ENCODE data around the gene THAP8.
A peak's percentile ranks its signal among the peaks of the same experiment; 100 is the strongest.
"Not testable (repeated sequence)": the region's sequence is repeated elsewhere in the genome, so short reads cannot be mapped to it uniquely, and the experiment has no call there.

The THAP8 gene

DNA sequence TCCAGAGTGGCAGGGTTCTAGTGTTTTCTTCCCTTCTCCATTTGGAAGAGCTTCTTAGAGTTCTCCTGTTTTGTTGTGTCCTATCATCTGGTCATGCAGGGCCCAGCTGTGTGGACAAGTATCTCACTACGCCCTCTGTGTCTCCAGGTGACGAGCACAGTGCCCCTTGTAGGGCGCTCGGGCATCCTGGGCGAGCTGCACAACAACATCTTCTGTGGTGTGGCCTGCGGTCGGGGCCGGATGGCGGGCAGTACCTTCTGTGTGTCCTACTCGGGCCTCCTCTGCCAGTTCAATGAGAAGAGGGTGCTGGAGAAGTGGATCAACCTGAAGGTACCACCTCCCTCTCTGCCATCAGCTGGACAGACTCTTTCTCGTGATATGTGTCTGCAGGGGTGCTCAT, 13.6 kb upstream of the THAP8 start:
- DNase-seq = no peak

DNA sequence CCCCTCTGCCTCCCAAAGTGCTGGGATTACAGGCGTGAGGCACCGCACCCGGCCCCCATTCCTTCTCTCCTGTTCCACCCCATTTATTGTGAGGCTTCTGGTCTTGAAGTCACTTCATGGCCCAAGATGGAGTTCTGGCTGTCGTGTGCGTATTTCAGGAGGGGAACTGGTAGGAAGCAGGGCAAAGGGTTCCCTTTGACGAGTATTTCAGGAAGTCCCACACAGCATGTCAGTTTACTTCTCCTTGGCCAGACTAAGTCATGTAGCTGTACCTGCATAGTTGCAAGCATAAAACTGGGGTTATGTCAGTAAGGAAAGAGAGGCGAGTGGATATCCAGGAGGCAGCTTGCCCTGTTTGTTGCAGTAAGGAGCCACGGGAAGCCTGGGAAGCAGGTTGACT, 10.7 kb upstream of the THAP8 start:
- no peak for DNase-seq

DNA sequence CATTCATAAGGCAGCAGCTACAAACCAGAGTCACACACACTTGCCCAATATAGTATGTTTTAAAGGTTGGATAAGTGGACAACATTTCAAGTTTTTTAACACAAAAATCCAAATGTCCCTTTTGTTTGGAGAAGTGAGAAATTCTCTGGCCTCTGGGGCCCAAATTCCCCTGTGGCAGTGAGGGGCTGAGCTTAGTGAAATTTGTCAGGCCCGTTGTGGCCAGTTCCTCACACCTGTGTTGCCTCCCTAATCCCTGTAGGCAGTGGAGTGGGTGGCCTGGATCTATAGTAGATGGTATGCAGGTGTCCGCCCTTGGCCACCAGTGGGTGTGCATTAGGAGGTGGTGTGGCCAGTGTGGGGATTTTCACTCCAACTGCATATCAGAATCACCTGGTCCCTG, 7.3 kb upstream of the THAP8 start:
- no peak for DNase-seq

DNA sequence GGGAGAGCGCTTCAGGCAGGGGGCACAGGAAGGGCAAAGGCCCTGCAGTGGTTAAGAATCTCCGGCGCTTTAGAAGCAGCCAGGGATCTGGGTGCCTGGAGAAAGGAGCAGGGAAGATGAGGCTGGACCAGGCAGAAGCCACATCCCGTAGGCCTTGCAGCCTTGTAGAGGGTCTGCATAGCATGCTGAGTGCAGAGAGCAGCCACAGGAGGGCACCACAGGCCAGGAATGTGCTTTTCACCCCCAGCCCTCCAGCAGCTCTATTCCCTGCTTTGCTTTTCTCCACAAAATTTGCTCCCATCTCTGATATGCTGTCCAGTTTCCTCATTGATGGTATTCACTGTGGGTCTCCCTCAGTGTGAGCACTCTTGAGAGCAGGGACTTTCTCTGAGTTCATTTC, 6.3 kb upstream of the THAP8 start:
- peak; percentile 53 for DNase-seq

DNA sequence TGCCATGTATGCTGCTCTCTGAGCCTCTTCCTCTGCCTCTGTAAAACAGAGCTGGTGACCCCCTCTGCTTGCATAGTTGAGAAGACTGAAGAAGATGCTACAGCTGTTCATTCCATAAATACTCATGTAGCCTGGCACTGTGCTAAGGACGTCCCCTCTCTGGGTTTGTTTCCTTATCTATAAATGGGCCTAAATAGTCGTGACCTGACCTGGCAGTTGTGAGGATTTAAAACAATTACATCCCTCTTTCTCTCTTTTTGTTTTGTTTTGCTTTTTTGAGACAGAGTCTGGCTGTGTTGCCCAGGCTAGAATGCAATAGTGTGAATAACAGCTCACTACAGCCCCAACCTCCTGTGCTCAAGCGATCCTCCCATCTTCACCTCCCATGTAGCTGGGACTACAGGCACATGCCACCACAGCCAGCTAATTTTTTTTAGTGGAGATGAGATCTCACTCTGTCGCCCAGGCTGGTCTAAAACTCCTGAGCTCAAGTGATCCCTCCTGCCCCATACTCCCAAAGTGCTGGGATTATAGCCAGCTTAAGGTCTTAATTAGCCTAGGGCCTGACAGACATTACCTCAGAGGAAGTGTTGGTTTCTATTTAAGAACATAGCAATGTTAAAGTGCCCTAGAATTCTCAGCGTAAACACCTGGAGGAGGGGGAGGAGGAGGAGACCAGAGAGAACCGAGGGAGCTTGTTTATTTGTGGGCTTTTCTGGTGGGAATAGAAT, 5.3 kb upstream of the THAP8 start:
- no peak for DNase-seq

DNA sequence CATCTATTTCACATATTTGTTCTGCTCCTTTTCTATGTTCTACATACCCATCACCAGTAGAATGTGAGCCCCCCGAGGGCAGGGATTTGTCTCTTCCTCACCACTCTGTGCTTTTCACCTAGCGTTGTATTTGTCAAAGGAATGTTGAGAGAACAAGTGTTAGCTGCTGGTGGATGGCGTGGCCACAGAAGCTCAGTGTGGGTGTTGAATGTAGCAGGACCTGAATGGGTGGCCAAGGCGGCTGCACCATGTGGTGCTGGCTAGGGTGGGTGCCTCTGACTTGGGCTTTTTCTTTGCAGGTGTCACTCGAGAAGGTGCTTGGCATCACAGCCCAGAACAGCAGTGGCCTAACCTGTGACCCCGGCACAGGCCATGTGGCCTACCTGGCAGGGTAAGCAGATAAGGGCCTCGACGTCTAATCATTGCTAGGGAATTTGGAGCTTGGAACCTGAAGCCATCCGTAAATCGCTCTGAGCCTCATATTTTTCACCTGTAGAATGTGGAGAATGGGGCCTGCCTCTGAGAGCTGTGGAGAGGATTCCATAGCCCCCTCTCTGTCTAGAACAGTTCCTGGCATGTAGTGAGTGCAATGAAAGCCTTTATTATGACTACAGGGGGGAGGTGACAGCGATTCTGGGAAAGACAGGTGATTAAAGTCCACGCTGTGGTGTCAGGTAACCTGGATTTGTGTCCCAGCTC, 4.5 kb upstream of the THAP8 start:
- DNase-seq = no peak

DNA sequence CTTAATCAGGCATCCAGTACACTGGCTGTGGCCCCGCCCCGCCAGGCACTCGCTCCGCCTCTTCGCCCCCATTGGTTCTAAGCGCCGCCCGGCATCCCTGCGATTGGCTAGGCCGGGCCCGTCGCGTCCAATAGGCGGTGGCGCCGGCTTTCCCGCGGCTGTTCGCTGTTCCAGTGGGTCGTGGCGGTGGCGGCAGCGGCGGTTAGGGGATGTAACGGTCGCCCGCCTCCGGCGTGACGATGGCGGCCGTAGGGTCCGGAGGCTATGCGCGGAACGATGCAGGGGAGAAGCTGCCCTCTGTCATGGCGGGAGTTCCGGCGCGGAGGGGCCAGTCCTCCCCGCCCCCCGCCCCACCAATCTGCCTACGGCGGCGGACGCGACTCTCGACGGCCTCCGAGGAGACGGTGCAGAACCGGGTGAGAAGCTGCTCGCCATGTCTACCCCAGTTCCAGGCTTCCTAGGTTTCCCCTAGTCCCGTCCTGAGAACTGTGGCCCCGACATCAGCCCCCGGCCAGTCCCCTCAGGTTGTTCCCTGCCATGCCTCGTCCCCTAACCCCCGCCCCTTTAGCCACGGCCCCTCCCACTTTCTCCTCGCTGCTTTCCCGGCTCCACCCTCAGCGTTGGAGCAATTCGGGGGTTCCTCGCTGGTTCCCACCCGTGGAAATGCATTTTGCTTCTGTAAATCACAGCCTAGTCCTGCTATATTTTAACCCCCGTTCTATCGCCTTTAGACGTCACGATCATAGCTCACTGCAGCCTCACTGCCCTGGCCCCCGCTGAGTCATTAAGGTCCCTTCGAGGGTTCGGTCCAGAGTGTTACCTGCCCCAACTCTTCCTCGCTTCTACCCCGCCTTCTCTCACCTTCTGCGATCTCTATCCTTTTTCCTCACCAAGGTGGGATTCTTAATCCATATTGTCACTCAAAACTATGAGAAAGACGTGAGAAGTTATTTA, 925 bp upstream of the THAP8 start, which contains the start of gene WDR62:
Gene WDR62, plus strand, starts transcription at position 165 of the 954 bp plus-strand sequence. Its CDS starts 75 bp downstream, at position 240.
- DNase-seq = peak; percentile 98

DNA sequence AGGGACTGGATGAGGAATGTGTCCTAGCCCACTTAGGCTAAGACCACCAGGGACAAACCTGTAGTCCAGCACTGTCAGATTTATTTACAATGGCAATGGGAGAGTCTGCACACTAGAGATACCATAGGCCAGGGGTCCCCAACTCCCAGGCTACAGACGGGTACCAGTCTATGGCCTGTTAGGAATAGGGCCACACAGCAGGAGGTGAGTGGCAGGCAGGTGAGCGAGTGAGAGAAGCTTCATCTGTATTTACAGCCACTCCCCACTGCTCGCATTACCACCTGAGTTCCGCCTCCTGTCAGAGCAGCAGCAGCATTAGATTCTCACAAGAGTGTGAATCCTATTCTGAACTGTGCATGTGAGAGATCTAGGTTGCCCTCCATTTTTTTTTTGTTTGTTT, 2.4 kb downstream of the THAP8 start:
- no peak for DNase-seq

DNA sequence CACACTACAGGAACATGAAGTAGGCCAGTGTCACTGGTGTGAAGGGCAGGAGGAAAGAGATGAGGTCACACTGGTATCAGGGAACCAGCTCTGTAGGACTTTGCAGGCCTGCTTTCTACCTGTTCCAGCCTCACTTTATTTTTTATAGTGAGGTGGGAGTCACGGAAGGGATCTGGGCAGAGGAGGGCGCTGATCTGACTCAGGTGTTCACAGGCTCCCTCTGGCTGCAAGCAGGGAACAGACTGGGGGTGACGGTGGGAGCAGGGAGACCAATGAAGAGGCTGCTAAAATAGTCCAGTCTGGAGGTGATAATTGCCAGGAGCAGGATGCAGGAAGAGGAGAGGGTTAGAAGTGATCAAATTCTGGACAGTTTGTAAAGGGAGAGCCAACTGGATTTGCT, 2.8 kb downstream of the THAP8 start:
- no peak for DNase-seq

DNA sequence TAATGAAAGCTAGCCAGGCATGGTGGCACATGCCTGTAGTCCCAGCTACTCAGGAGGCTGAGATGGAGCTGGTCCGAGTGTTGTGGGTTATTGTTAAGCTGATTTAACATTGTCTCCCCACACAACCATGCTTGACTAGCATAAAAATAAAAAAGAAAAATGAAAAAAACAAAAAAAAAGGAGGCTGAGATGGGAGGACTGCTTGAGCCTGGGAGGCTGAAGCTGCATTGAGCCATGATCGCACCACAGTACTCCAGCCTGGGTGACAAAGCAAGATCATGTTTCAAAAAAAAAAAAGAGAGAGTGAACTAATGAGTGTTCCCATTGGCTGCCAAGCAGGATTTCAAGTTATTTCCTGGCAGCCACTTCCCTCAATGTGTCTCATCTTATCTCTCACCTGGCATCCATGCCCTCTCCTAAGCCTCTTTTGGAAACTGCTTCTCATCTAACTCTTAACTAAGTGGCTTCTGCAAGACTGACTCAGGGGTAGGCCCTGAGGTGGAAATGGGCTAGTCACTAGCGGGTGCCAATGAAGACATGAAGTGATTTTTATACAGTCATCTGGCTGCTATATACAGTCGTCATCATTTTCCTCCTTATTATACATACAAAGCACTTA, 4.9 kb downstream of the THAP8 start:
- DNase-seq = no peak

DNA sequence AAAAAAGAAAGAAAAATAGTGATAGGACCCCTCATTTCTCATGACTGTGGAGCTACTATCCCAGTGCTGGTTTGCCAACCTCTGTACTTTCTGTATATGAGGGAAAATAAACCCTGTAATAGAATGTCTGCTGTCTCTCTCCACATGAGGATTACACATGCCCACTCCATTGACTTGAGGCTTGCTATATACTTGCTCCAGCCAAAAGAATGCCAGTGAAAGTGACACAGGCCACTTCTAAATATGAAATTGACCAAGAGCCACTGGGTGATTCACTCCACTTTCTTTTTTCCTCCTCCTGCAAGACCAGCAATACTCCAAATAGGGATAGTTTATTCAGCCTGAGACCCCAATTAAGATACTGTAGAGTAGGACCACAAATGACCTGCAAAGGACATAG, 6.2 kb downstream of the THAP8 start:
- no peak for DNase-seq

DNA sequence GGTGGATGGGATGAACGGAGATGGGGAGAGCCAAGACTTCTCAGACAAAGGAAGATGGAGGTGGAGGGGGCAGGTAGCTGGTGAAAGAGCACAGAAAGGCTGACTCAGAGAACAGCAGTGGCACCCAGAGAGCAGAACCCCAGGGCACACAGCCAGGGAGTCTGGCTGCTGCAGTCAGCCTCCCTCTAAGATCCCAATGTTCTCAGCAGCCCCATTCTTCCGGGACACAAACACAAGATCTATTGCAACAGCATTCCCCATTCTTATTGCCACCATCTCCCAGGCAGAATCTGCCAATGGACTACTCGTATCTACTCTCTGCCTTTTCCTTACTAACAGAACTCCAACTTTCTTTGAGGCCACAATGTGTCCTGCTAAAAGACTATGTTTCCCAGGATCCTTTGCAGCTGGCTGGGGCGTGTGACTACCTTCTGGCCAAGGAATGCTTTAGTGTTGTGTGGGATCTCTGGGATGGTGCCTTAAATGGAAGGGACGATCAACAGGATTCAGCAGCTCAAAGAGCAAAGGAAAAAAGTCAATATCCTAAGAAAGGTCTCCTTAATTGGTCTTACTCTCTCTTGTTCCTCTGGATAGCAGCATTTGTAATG, 7.5 kb downstream of the THAP8 start:
- no peak for DNase-seq

DNA sequence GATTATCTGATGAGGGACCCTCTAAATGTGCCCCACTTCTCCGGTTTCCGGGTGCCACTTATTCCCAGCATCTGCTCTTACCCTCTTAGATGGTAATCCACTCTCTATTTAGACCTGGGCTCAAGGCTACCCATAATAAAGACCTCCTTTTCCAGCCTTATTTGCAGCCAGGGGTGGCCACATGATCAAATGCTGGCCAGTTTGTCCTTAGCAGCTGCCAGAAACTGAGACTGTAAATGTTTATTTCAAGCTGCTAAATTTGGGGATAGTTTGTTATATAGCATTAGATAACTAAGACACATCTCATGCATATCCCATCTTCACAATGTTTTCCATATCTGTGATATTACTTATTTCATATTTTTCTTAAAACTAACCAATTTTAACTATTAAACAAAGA, 10.1 kb downstream of the THAP8 start:
- DNase-seq = no peak

DNA sequence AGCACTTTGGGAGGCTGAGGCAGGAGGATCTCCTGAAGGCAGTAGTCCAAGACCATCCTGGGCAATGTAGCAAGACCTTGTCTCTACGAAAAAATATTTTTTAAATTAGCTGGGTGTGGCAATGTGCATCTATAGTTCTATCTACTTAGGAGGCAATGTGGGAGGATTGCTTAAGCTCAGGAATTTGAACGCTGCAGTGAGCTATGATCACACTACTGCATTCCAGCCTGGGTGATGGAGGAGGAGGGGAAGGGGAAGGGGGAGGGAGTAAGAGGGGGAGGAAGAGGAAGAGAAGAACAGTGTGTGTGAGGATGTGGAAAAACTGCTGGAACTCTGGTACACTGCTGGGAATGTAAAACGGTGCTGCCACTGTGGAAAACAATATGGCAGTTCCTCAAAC, 12.3 kb downstream of the THAP8 start:
- DNase-seq = no peak

DNA sequence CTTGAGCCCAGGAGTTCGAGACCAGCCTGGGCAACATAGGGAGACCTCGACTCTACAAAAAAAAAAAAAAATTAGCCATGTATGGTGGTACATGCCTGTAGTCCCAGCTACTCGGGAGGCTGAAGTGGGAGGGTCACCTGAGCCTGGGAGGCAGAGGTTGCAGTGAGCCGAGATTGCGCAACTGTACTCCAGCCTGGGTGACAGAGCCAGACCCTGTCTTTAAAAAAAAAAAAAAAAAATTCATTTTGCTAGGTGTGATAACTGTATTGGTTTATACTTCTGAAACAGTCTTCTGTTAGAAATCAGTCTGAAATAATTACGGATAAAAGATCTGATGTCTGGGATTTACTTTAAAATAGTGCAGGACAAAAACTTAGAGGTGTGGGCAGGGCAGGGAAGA, 13.0 kb downstream of the THAP8 start:
- DNase-seq = not testable (repeated sequence)

DNA sequence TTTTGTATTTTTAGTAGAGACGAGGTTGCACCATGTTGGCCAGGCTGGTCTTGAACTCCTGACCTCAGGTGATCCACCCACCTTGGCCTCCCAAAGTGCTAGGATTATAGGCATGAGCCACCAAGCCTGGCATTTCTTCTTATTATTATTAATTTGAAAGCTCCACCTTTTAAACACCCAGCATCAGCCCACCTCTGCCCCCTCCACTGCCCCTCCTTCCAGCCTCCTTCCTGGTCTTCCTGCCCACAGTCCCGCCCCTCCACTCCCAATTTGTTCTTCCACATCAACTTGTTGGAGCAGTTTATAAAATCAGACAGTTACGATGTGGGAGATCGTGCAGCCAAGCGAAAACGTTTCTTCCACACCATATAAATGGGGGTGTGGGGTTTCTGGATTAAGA, 13.6 kb downstream of the THAP8 start:
- no peak for DNase-seq

DNA sequence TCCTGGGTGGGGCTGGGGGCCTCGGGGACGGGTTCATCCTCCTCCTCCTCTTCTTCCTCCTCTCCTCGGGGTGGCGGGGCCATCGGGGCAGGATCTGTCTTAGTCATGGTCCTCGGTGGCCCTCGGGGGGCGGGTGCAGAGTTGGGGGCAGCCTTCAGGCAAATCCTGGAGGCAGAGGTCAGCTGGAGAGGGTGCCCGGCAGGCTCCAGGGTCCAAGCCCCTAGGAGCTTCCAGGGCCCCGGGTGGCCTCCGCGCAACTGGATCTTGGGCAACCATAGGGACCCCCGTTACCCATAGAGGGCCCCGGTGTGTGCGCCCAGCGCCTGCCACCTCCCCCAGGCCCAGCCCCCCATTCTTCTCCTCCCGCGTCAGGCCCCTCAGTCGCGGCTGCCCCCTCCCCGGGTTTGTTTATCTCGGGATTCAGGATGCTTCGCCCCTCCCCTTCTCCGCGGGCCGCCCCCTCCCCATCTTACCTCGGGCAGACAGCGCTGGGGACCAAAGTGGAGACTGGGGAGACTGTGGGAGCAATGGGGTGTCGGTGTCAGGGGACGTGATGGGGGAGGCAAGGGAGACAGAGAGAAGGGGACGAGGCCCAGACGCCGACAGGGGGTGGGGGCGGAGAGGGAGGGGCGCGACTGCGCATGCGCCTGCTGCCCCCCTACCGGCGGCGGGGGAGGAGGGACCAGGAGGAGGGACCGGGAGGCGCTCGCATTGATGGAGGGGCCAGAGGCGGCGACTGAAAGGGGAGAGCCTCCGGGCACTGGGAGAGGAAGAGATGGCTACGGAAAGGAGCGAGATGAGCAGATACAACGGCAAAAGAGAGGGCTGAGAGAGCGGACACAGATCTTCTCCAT, 21.6 kb downstream of the THAP8 start, which contains the start of gene CLIP3:
Gene CLIP3, minus strand, starts transcription at position 623 of the 854 bp plus-strand sequence. Its CDS starts 516 bp downstream, at position 107.
- DNase-seq = peak; percentile 65

DNA sequence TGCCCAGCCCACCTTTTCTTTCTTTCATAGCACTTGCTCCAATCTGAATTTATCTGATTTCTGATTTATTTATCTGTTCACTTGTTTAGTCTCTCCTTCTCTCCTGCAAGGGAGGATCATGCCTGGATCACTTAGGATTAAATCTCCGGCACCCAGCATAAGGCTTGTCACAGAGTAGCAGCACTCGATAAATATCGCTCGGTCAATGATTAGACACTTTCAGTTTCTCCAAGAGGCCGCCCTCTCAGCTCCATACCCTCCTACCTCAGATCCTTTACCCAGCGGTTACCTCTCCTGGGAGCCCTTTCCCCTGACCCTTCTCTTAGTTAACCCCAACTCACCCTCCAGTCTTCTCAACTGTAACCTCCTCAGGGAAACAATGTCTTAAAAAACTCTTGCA, 22.8 kb downstream of the THAP8 start:
- DNase-seq = no peak

DNA sequence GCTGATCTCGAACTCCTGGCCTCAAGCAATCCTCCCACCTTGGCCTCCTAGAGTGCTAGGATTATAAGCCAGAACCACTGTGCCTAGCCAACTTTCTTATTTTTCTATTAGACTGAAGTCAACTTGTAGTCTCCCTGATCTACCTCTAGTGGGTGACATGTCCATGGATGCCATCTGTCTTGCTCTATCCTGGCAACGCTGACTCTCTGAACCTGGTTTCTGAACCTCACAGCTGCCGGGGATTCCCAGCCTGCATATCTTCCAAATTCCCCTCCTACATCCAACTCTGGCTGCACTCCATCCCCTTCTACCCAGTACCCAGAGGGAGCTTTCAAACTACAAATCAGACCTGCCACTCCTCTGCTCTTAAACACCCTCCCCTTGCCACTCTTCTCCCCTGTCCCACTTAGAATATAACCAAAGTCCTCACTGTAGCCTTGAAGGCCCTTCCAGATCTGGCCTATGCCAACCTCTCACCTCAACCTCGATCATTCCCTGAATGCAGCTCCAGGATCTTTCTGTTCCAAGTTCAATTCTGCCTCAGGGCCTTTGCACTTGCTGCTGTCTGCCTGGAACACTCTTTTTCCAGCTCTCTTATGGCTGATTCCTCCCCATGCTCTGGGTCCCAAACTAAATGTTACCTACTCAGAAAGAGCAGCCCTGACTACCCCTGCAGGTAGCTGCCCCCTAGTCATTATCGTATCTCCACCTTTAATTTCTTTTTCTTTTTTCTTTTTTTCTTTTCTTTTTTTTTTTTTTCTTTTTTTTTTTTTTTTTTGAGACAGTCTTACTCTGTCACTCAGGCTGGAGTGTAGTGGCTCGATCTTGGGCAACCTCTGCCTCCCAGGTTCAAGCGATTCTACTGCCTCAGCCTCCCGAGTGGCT, 23.6 kb downstream of the THAP8 start:
- no peak for DNase-seq

DNA sequence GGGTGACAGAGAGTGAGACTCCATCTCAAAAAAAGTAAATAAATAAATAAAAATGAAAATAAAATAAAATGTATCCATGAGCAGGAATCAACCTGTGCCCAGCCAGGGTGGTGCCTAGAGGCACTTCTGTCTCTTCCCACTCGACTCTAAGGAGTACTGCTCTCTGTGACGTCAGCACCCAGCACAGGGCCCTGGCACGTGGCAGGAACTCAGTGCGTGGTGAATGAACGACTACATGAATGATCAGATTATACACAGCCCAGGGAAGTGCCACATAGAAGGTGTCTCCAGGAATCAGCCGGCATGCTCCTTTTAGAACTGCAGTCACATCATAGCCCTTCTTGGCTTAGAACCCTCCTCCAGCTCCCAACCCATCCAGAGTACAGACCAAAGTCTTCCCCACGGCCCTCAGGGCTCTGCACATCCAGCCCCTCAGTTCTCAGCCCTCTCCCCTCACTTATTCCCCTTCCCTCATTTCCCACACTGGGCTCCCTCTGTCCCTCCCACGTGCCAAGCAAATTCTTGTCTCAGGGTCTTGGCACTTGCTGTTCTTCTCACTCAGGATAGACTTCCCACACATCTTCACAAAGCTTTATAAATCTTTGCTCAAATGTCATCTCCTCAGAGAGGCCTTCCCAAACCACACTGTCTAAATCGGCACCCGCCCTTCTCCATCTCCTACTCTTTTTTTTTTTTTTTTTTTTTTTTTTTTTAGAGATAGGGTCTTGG, 25.6 kb downstream of the THAP8 start:
- DNase-seq = no peak
